HG02642 (cell line): ENCODE data around the gene FMN2.
A peak's percentile ranks its signal among the peaks of the same experiment; 100 is the strongest.
"Not testable (repeated sequence)": the region's sequence is repeated elsewhere in the genome, so short reads cannot be mapped to it uniquely, and the experiment has no call there.

Experiments used
- ATAC-seq: cut with Tn5 transposase; IDR thresholded peaks from one replicate; pipeline ENCODE4 v1.9.1; 2021; ENCODE audit warnings: mild to moderate bottlenecking; ENCODE audit not compliant: unreplicated experiment, poor library complexity

Gene FMN2

GRCh38 chr1:240134596-240134995, 42.9 kb downstream of the FMN2 start:
- ATAC-seq, result no peak

- no peak for ATAC-seq
Measured at GRCh38 chr1:240136402-240136801, 44.7 kb downstream of the FMN2 start.

GRCh38 chr1:240138867-240139266, 47.2 kb downstream of the FMN2 start:
- no peak for ATAC-seq

GRCh38 chr1:240139511-240139910, 47.8 kb downstream of the FMN2 start:
- ATAC-seq, result no peak

- no peak for ATAC-seq
Measured at GRCh38 chr1:240145120-240145519, 53.4 kb downstream of the FMN2 start.

- ATAC-seq, result no peak
Measured at GRCh38 chr1:240148333-240148732, 56.6 kb downstream of the FMN2 start.

GRCh38 chr1:240149484-240150094, 57.9 kb downstream of the FMN2 start:
- no peak for ATAC-seq

- no peak for ATAC-seq
Measured at GRCh38 chr1:240151136-240151735, 59.6 kb downstream of the FMN2 start.

GRCh38 chr1:240152611-240153297, 61.1 kb downstream of the FMN2 start:
- ATAC-seq, result no peak

GRCh38 chr1:240155605-240156004, 63.9 kb downstream of the FMN2 start:
- ATAC-seq, result no peak

GRCh38 chr1:240164742-240165141, 73.1 kb downstream of the FMN2 start:
- ATAC-seq, result no peak

- ATAC-seq, result no peak
Measured at GRCh38 chr1:240169188-240169587, 77.5 kb downstream of the FMN2 start.

GRCh38 chr1:240170266-240170665, 78.6 kb downstream of the FMN2 start:
- ATAC-seq, result no peak

- ATAC-seq, result no peak
Measured at GRCh38 chr1:240170806-240171205, 79.1 kb downstream of the FMN2 start.

- no peak for ATAC-seq
Measured at GRCh38 chr1:240171907-240172306, 80.2 kb downstream of the FMN2 start.

- no peak for ATAC-seq
Measured at GRCh38 chr1:240173836-240174235, 82.2 kb downstream of the FMN2 start.

- no peak for ATAC-seq
Measured at GRCh38 chr1:240174734-240175133, 83.1 kb downstream of the FMN2 start.

GRCh38 chr1:240178366-240178765, 86.7 kb downstream of the FMN2 start:
- no peak for ATAC-seq

GRCh38 chr1:240184682-240185081, 93.0 kb downstream of the FMN2 start:
- ATAC-seq, result not testable (repeated sequence)

- ATAC-seq, result no peak
Measured at GRCh38 chr1:240188139-240188538, 96.5 kb downstream of the FMN2 start.

- peak; percentile 83 for ATAC-seq
Measured at GRCh38 chr1:240189386-240189989, 97.8 kb downstream of the FMN2 start.
